GM19351 (cell line): Measurements from ENCODE around the gene CD300LG.
A peak's percentile ranks its signal among the peaks of the same experiment; 100 is the strongest.
"Not testable (repeated sequence)": the region's sequence is repeated elsewhere in the genome, so short reads cannot be mapped to it uniquely, and the experiment has no call there.

Experiments
- ATAC-seq: cut with Tn5 transposase; IDR thresholded peaks from one replicate; pipeline ENCODE4 v1.9.1; 2021; ENCODE audit warnings: mild to moderate bottlenecking, moderate library complexity; ENCODE audit not compliant: unreplicated experiment

CD300LG gene

GRCh38 chr17:43877451-43878155 is 30.6 kb downstream of the CD300LG start:
- ATAC-seq: no peak

DNA sequence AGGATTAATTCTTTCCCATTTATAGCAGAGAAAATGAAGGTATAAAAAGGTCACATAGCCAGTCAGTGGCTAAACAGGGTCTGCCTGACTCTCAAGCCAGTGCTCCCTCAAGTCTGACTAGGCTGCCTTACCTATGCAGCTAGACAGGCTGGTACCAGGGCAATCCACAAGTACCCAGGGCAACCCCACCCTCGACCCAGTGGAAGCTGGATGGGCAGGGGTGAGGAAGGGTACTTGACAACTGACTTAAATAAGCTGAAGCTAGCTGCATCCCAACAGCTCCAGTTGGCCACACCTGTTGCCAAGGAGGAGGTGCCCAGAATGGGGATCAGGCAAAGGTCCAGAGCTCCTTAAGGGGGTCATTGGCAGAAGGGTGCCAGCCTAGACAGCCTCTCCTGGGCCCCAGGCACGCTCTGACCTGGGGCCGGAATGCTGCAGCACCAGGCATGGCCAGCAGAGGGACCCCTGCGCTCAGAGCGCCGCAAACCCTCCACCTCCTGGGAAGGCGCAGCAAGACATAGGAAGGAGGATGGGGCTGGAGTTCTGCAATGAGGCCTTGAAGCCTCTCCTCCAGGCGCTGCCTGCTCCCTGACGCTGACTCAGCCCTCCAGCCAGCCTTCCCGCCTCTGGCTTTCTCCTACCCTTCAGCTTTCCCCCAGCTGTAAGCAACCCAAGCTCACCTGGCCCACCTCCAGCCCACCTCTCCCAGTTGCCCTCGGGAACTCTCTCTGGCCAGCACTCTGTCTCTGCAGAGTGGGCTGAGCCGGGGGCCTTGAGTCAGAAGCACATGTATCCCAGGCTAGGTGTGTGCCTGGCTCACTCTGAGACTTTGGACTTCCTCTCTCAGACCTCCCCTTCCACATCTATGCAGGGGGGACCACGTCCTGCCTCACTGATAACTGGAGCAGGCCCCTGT is 31.5 kb downstream of the CD300LG start:
- ATAC-seq: peak; percentile 53

- no peak for ATAC-seq
Observed at GRCh38 chr17:43879723-43880419, 32.9 kb downstream of the CD300LG start.

DNA sequence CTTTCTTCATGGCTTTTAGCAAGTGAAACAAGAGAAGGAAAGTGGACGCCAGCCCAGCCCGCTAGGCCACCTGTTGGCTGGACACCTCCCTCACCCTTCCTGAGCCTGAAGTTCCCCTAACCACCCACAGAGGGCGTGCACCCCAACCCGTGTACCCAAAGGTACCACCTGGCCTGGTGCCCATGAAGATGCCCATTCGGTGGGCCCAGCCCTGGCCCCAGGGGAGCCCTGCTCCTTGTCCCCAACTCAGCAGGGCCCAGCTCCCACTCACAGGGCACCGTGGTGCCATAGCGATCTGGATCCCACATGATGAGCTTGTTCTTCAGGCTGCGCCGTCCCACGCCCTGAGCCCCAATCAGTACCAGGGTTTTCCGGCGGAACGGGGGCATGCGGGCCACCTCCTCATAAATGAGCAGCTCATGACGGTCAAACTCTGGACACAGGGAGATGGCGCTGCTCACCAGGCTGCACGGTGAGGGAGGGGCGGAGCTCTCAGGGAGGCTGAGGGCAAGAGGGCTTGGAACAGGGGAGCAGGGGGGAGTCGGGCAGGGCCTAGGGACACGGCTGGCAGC is 33.5 kb downstream of the CD300LG start:
- no peak for ATAC-seq

DNA sequence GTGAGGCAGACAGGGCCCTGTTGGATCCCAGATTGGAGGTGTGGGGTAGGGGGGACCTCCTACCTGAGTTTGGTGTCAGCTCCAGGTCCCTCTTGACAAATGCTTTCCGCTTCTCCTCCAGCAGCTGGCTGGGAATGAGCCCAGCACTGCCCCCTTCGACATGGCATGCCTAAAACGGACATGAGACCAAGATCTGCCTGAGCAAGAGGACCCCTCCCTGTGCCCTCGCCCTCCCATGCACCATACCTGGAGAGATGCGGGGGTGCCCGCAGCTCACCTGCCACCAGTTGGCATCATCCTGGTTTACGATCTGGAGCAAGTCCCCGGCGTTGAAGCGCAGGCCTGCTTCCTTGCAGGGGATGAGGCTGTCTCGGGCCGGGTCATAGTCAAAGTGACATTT is 34.2 kb downstream of the CD300LG start:
- no peak for ATAC-seq

GRCh38 chr17:43881758-43882505 is 35.0 kb downstream of the CD300LG start:
- no peak for ATAC-seq

GRCh38 chr17:43882761-43883415 is 35.9 kb downstream of the CD300LG start:
- no peak for ATAC-seq

- no peak for ATAC-seq
Observed at GRCh38 chr17:43888548-43888947, 41.6 kb downstream of the CD300LG start.

DNA sequence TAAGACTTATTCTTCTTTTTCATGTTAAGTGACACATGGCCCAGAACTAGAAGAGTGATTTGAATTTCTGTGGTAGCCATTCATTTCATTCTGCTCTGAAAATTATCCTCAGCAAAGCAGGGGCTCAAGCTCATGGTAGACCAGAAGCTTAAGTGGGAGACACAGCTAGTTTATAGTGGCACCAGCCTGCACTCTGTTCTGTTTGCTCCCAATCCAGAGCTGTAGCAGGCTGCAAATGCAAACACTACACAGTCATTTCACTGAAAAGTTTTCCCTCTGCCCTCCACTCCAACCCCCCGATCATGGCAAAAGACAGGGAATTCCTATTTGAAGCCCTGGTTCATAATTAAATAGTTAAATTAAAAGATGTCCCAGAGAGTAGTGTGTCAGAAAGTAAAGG is 43.3 kb downstream of the CD300LG start:
- ATAC-seq: no peak

DNA sequence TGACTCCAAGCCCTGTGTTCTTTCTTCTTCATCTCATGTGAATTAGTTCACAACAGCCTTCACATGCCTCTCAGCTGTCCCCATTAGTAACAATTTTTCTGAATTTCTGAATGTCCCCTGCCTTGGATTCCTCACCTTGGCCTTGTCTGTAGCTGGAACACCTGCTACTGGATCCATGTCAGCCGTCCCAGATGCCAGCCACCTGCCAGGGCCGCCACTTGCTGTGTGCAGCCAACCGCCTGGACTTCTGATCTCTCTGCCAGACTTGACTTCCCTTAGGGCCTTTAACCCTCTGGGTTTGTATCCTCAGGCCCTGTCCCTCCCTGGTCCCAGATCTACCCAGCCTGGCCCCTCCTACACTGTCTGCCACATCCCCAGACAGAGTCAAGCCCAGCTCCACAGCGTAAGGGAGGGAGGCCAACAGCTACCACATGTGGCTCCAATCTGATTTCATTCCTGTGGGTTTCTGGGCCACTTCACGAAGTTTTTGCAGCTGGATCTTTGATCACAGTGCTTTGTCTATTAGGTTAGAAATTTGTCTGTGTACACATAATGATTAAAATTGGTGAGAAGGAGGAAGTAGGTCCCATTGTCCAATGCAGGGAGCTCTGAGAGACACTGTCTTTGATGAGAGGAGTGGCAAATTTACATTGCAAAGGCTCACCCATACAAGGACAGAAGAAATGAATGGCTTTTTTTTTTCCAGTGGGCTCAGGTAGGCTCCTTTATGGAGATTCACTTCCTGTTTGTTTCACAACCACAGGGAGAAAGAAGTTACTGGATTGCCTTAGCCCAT is 45.1 kb downstream of the CD300LG start:
- no peak for ATAC-seq

- no peak for ATAC-seq
Observed at GRCh38 chr17:43892647-43892952, 45.6 kb downstream of the CD300LG start.

DNA sequence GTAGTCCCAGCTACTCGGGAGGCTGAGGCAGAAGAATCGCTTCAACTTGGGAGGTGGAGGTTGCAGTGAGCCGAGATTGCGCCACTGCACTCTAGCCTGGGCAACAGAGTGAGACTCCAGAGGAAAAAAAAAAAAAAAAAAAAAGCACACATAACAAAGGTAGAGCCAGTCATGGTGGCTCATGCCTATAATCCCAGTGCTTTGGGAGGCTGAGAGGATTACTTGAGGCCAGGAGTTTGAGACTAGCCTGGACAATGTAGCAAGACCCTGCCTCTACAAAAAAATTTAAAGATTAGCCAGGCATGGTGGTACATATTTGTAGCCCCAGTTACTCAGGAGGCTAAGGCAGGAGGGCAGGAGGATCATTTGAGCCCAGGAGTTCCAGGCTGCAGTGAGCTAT is 47.5 kb downstream of the CD300LG start:
- not testable (repeated sequence) for ATAC-seq

DNA sequence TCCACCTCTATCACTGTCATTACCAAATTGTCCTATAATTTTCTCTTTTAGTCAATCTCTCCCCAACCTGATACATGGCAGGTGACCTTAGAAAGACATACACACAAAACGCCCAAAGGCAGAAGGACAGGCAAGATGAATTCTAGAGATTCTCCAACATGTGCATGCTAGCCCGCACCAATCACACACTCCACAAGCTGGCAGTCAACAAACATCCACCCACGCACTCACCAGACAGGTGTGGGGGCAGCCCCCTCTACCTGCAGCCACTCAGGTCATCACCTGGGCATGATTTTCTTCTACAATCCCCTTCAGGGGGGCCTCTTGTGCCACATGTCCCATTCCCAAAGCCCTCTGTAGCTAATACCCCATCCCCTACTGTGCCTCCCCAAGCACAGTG is 50.9 kb downstream of the CD300LG start:
- no peak for ATAC-seq

DNA sequence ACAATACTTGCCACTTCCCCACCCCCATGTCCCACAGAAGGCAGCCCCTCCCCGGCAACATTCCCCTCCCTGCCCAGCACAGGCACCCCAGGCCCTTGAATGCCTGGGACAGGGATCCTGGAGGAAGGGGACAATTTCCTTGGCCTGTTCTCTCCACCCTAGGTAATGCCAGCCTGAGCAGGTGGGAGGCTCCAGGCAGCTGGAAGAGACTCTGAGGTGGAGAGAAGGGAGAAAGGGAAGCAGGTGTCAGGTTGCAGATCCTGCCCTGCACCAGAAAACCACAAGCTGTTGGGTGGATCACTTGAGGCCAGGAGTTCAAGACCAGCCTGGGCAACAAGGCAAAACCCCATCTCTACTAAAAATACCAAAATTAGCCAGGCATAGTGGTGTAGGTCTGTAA is 51.5 kb downstream of the CD300LG start:
- ATAC-seq: no peak

- ATAC-seq: no peak
Observed at GRCh38 chr17:43900183-43900857, 53.3 kb downstream of the CD300LG start.

GRCh38 chr17:43900858-43901754 is 54.1 kb downstream of the CD300LG start:
- no peak for ATAC-seq

GRCh38 chr17:43901861-43902589 is 55.0 kb downstream of the CD300LG start:
- no peak for ATAC-seq
